Renal cortex interstitium (tissue), 11 donors: Measurements from ENCODE around the gene RUNX3. TPM values are rescaled to one million over a fixed set of nuclear protein-coding genes. Genes with fewer than 3 reads are reported as not detected.

Source experiments
- DNase-seq, 11 donors: peaks; one replicate each; pipeline ENCODE4 v3.0.0-alpha.2; 2013; ENCODE audit warnings: low read depth in 9 of 11, low spot score in 4 of 11; ENCODE audit errors: extremely low read depth in 1 of 11
- polyA plus RNA-seq, 3 donors: library from polyadenylated mRNA; unstranded; fragments of 120-200 nt; gene quantifications; one replicate each; pipeline ENCODE4 v1.2.1, GENCODE V29; 2013; ENCODE audit not compliant: insufficient read length in 3 of 3

The RUNX3 gene
- polyA plus RNA-seq, 3 donors: 0.45 to 0.97 (median 0.60) TPM

- no peak for DNase-seq
These were observed 34.9 kb upstream of the RUNX3 start for GRCh38 chr1:24964811-24965570.

- DNase-seq: no peak
These were observed 34.0 kb upstream of the RUNX3 start for GRCh38 chr1:24963943-24964693.

- DNase-seq: no peak
These were observed 33.2 kb upstream of the RUNX3 start for GRCh38 chr1:24963099-24963872.

- no peak for DNase-seq
These were observed 32.1 kb upstream of the RUNX3 start for GRCh38 chr1:24961961-24962861.

GRCh38 chr1:24961334-24961733 lies 31.3 kb upstream of the RUNX3 start:
- DNase-seq: no peak

GRCh38 chr1:24960071-24960801 lies 30.2 kb upstream of the RUNX3 start:
- no peak for DNase-seq

- DNase-seq: no peak
These were observed 29.5 kb upstream of the RUNX3 start for GRCh38 chr1:24959623-24959975.

GRCh38 chr1:24958766-24959622 lies 28.9 kb upstream of the RUNX3 start:
- no peak for DNase-seq

GRCh38 chr1:24957808-24958752 lies 28.0 kb upstream of the RUNX3 start:
- DNase-seq: no peak

- DNase-seq: no peak
These were observed 27.1 kb upstream of the RUNX3 start for GRCh38 chr1:24957016-24957807.

GRCh38 chr1:24955779-24956365 lies 25.8 kb upstream of the RUNX3 start:
- DNase-seq: no peak

- DNase-seq: no peak
These were observed 25.1 kb upstream of the RUNX3 start for GRCh38 chr1:24955161-24955560.

GRCh38 chr1:24954631-24955030 lies 24.6 kb upstream of the RUNX3 start:
- no peak for DNase-seq

- no peak for DNase-seq
These were observed 23.9 kb upstream of the RUNX3 start for GRCh38 chr1:24954022-24954421.

- no peak for DNase-seq
These were observed 22.4 kb upstream of the RUNX3 start for GRCh38 chr1:24952413-24952841.
